Pancreas (tissue), 10 donors: ENCODE data around the gene AMDHD2. TPM values are rescaled to one million over a fixed set of nuclear protein-coding genes. Genes with fewer than 3 reads are reported as not detected.

ENCODE experiments used
- ATAC-seq, 4 donors: fragments of 200-7000 bp; cut with Tn5 transposase; one replicate each; pipeline versions ENCODE4 v1.8.0 to v1.9.1; 2020; ENCODE audit warnings: mild to moderate bottlenecking in 4 of 4, moderate library complexity in 4 of 4
- DNase-seq, 6 donors: peaks; one replicate each; pipeline ENCODE4 v3.0.0-alpha.2; 2020
- FAIRE-seq: peaks from 2 replicates; lab custom pipeline; 2012; peaks lifted over from hg19 to GRCh38; lab: Jason Lieb, UNC
- H3K27ac ChIP-seq, 4 donors: fragments of 200-600 bp; sonication (generic); 1 replicate in 3 of 4; 2 replicates in 1 of 4; pipeline versions ENCODE4 v1.5.0 to v1.8.0; 2020
- H3K27me3 ChIP-seq, 4 donors: fragments of 200-600 bp; one replicate each; pipeline ENCODE4 v1.8.0; 2021
- H3K36me3 ChIP-seq, 3 donors: fragments of 200-600 bp; sonication (generic) in 1 of 3; one replicate each; pipeline versions ENCODE4 v1.5.0 to v1.8.0; 2020 to 2021
- H3K4me1 ChIP-seq, 3 donors: fragments of 200-600 bp; one replicate each; pipeline ENCODE4 v1.8.0; 2021
- H3K4me3 ChIP-seq, 4 donors: fragments of 200-600 bp; sonication (generic) in 2 of 4; one replicate each; pipeline versions ENCODE4 v1.5.0 to v1.8.0; 2020 to 2021
- H3K9me3 ChIP-seq, 4 donors: fragments of 200-600 bp; one replicate each; pipeline ENCODE4 v1.8.0; 2021
- CTCF ChIP-seq, 4 donors: fragments of 200-600 bp; sonication (generic) in 3 of 4; IDR thresholded peaks; one replicate each; pipeline versions ENCODE4 v1.5.0 to v1.8.0; 2021; ENCODE audit warnings: antibody characterized with exemption in 4 of 4
- WGBS, 2 donors: extraction: QIAGEN DNeasy Blood & Tissue Kit; methylation state at CpG; one replicate each; pipeline ENCODE4 v1.1.7; 2013; 5-methylcytosine and 5-hydroxymethylcytosine counted together
- intact Hi-C, 3 donors: fragments of 100-400 bp; cut with DNase I; formaldehyde crosslinking; loops; one replicate each; pipeline versions ENCODE4 v1.11.1 to v1.14.2; 2022
- polyA plus RNA-seq, 2 donors: library from polyadenylated mRNA; stranded (reverse); fragments of 200-250 nt; gene quantifications; one replicate each; pipeline ENCODE4 v1.2.3, GENCODE V29; 2013
- total RNA-seq, 6 donors: library from RNA; stranded (reverse); fragmentation: NEBNext Ultra II Directional in 4 of 6; extraction: Animal tissue kit (Norgen Biotek cat#: 25700) in 4 of 6; gene quantifications; one replicate each; pipeline versions ENCODE4 v1.2.1 to v1.2.4, GENCODE V29; 2021 to 2023
- donor health status: healthy with polysubstance abuse.
- donor health status: DM: no; HTN: no; CAD: no; lungs with moderate emphysema.
- donor health status: DM: no; HTN: no; CAD: no.
- donor health status: control.
- donor health status: control.
- donor health status: Bipolar disorder and iron deficiency.
- donor health status: DM: yes; HTN: yes; CAD: no.
- donor health status: DM: no; HTN: no; CAD: no.
- donor health status: DM: no; HTN: no; CAD: no.
- donor health status: DM: yes; HTN: yes; CAD: no.

Gene AMDHD2
- total and polyA plus RNA-seq, 8 donors, result 8.0 to 36.3 (median 12.7) TPM

GRCh38 chr16:2500430-2500917 lies 19.7 kb upstream of the AMDHD2 start:
- peak in 2 of 6 donors; percentile 63 to 85 for DNase-seq
- Histone ChIP-seq H3K27me3 (no peaks in the 10 kb centered on the region), H3K4me1 (peaks cover 21 to 25% (median 22%) of the 10 kb centered on the region in 3 donors), H3K36me3 (peaks cover 0 to 18% (median 0%) of the 10 kb centered on the region in 3 donors), H3K4me3 (no peak overlapping the region), H3K9me3 (no peaks in the 10 kb centered on the region), H3K27ac (no peak overlapping the region)
- intact Hi-C loops, result loop anchor here in 1 of 3 donors (2.0 to 5.0 kb wide), 2 partner anchors 64 to 308 kb away; no protein-coding TSS in a partner anchor
- no peak for TF ChIP-seq CTCF (IDR thresholded peaks at IDR 0.05)
- FAIRE-seq, result no peak
- no peak for ATAC-seq
- WGBS, 2 donors, result 81 to 86% methylated on average over 20 of the region's 20 CpGs

- 37 to 48% methylated on average over 16 to 23 of the region's 23 CpGs for WGBS, 2 donors
- FAIRE-seq (no peak), ATAC-seq (peak; percentile 75 to 89 (median 84))
These were observed 19.0 kb upstream of the AMDHD2 start for GRCh38 chr16:2500918-2501750.

GRCh38 chr16:2501946-2502895 lies 17.9 kb upstream of the AMDHD2 start:
- H3K27me3 ChIP-seq, result no peaks in the 10 kb centered on the region
- peak overlapping the region; percentile 29 to 74 (median 71) for H3K27ac ChIP-seq
- no peak for FAIRE-seq
- intact Hi-C loops, result loop anchor here in 1 of 3 donors (2.0 to 5.0 kb wide), 2 partner anchors 65 to 310 kb away; no protein-coding TSS in a partner anchor
- TF ChIP-seq CTCF (IDR thresholded peaks at IDR 0.05), result no peak
- no peaks in the 10 kb centered on the region for H3K9me3 ChIP-seq
- peaks cover 21 to 25% (median 22%) of the 10 kb centered on the region in 3 donors for H3K4me1 ChIP-seq
- no peak for DNase-seq
- ATAC-seq, result no peak
- 60 to 64% methylated on average over 17 to 18 of the region's 18 CpGs for WGBS, 2 donors
- peak overlapping the region in 1 of 4 donors; percentile 2 for H3K4me3 ChIP-seq
- H3K36me3 ChIP-seq, result peaks cover 0 to 6% (median 0%) of the 10 kb centered on the region in 3 donors

More at GRCh38 chr16:2500918-2501750, 19.0 kb upstream of the AMDHD2 start:
- H3K4me3 ChIP-seq, result peak overlapping the region in 1 of 4 donors; percentile 7
- H3K4me1 ChIP-seq, result peaks cover 21 to 25% (median 22%) of the 10 kb centered on the region in 3 donors
- no peaks in the 10 kb centered on the region for H3K9me3 ChIP-seq
- DNase-seq, result peak; percentile 72 to 94 (median 84)
- TF ChIP-seq CTCF (IDR thresholded peaks at IDR 0.05), result peak; percentile 96 to 99 (median 98)
- intact Hi-C loops, result loop anchor here in 1 of 3 donors (2.0 to 5.0 kb wide), 2 partner anchors 64 to 309 kb away; no protein-coding TSS in a partner anchor
- peaks cover 0 to 16% (median 0%) of the 10 kb centered on the region in 3 donors for H3K36me3 ChIP-seq
- no peaks in the 10 kb centered on the region for H3K27me3 ChIP-seq
- peak overlapping the region in 2 of 4 donors; percentile 29 to 74 for H3K27ac ChIP-seq

GRCh38 chr16:2505695-2506094 lies 14.5 kb upstream of the AMDHD2 start:
- Histone ChIP-seq H3K4me3 (no peak overlapping the region), H3K27me3 (no peaks in the 10 kb centered on the region), H3K4me1 (peaks cover 3 to 15% (median 5%) of the 10 kb centered on the region in 3 donors), H3K9me3 (no peaks in the 10 kb centered on the region), H3K36me3 (peaks cover 0 to 5% (median 0%) of the 10 kb centered on the region in 3 donors), H3K27ac (no peak overlapping the region)
- 86 to 91% methylated on average over 14 of the region's 14 CpGs for WGBS, 2 donors
- TF ChIP-seq CTCF (IDR thresholded peaks at IDR 0.05), result no peak
- ATAC-seq (no peak), DNase-seq (peak in 1 of 6 donors; percentile 22), FAIRE-seq (no peak)
- intact Hi-C loops, result no loop called here
